ENCODE measurements around the gene FGG.

GRCh38 chr4:154591890-154592289 lies 20.6 kb downstream of the FGG start:
- TF ChIP-seq CTCF (IDR thresholded peaks at IDR 0.05): no peak
- TF ChIP-seq EZH2 (IDR thresholded peaks at IDR 0.05; ENCODE audit: borderline replicate concordance, insufficient read depth, low read depth, low read length, poor library complexity, severe bottlenecking): no peak

Data from B cell (primary cell).